Erythroblast (primary cell): ENCODE data around the gene GMIP.
A peak's percentile ranks its signal among the peaks of the same experiment; 100 is the strongest.

Experiments used
- DNase-seq, 2 experiments: peaks; one replicate each; lab custom pipeline; 2025; lab: John Stamatoyannopoulos, UW
- GATA1 ChIP-seq: IDR thresholded peaks from 2 replicates; pipeline ENCODE4 v1.6.1; 2011; ENCODE audit warnings: low read depth, mild to moderate bottlenecking, control low read depth, low read length, moderate library complexity
- POLR2A ChIP-seq: IDR thresholded peaks from 2 replicates; pipeline ENCODE4 v1.6.1; 2011; ENCODE audit warnings: mild to moderate bottlenecking, low read length

The GMIP gene

DNA sequence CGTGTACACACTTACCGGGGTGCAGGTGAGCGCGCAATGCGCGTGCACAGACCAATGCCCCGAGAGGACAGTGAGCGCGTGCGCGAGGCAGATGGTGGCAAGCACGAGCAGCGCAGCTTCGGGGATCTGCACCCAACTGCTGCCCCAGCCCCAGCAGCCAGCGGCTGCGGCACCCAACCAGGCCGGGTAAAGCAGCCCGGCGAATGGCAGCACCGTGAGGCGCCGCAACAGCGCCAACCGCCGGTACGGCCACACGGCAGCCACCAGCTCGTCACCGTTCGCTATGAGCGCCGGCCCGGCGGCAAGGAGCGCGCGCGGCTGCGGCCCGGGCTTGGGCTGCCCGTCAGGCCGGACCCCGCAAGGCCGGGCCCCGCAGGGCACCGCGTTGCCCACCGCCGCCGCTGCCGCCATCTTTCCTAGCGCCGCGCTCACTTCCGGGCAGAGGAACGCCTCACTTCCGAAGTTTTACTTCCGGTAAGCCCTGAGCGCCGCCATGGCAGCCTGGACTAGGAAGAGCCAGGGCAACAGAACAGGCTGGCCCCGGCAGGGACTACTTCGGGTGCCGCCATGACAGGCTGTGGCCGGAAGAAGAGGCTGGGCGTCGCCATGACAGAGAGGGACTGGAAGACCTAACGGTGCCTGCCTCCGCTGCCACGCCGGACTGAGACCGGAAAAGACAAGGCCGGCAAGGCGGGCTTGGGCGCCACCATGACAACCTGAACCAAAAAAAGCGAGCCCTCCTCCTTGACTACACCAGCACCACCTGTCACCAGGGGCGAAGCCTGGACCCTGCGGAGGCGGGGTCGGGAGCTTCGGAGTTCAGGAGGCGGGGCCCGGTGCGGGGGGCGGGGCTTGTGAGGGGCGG, 20.0 kb upstream of the GMIP start, which contains the start of gene ATP13A1:
Gene ATP13A1 (minus strand): TSS at position 421 of the 865 bp plus-strand sequence. CDS start 10 bp downstream, at position 411.
- no peak for TF ChIP-seq GATA1
- peak; percentile 85 for TF ChIP-seq POLR2A
- DNase-seq, result peak; percentile 97 to 98

GRCh38 chr19:19662871-19663255, 19.4 kb upstream of the GMIP start:
- no peak for DNase-seq
- TF ChIP-seq GATA1, result no peak

- DNase-seq, result no peak
These were observed 18.9 kb upstream of the GMIP start for GRCh38 chr19:19662344-19662743.

DNA sequence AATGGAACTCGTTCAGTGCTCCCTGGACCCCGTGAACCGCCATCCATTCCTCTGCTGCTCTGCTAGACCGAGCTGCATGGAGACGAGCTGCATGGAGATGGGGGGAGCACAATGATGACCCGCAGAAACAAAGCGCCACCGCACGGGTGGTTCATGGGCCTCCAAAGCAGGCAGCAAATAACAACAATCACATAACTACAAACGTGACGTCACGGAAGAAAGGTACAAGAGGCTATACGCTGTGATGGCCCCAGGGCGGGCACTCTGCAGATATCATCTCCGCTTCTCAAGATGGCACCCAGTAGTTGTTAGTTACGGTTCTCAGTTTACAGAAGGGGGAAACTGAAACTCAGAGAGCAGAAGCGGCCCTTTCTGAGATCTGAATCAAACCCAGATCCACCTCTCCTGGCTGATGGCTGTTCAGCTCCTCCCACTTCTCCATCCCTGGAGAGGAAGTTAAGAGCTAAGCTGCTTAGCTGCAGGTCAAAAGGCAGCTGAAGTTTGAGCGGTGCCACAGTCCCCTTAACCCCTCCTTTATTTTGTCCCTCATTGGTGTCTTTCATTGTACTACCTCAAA, 18.3 kb upstream of the GMIP start:
- no peak for TF ChIP-seq GATA1
- no peak for TF ChIP-seq POLR2A
- peak; percentile 29 to 44 for DNase-seq

More at GRCh38 chr19:19662344-19662743, 18.9 kb upstream of the GMIP start:
- TF ChIP-seq GATA1, result no peak
- no peak for TF ChIP-seq POLR2A

DNA sequence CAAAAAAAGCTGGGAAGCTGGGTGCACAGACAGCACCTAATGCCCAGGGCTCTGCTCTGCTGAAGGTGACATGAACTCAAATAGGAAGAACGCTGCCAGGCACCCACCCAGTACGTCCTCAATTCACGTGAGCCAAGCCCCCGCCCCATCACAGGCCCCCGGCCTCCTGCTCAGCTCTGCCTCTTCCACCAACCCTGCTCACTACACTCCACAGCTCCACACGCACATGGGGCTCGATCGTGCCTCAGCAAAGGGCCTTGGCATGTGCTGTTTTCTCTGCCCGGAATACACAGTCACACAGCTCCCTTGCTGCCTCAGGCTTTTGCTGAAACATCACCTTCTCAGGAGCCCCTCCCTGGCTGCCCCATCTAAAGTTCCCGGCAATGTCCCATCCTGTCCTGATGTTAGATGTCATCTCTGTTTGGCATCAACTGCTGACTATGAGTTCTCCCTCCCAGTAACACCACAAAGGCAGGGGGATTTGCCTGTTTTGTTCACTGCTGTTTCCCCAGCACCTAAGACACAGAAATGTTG, 17.8 kb upstream of the GMIP start:
- DNase-seq, result no peak
- TF ChIP-seq POLR2A (no peak), GATA1 (no peak)

DNA sequence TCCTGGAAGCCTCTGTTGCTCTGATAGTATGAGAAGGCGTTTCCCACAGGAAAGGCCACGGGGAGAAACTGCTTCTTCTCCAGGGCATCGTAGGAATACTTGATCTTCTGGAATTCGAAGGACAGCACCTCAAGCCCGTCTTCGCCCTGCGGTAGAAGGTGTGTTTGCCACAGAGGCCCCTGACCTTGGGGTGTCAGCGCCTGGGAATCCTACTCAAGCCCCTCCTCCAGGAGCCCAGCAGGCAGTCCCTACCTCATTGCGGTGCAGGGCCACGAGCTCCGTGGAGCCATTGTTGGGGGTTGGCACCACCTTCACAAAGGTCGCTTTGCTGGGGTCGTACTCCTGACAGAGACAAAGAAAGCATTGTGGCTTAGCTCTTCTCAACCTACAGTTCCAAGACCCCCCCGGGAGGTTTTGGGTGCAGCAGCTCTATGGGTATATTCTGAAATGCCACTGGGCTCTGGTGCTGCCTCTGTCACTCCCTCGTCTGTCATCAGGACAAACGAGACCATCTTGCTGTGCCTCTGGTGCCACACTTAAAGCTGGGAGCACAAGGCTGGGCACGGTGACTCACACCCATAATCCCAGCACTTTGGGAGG, 16.3 kb upstream of the GMIP start:
- no peak for DNase-seq
- TF ChIP-seq GATA1, result no peak
- TF ChIP-seq POLR2A, result no peak

GRCh38 chr19:19657397-19657783, 13.9 kb upstream of the GMIP start:
- TF ChIP-seq POLR2A, result no peak
- no peak for DNase-seq

DNA sequence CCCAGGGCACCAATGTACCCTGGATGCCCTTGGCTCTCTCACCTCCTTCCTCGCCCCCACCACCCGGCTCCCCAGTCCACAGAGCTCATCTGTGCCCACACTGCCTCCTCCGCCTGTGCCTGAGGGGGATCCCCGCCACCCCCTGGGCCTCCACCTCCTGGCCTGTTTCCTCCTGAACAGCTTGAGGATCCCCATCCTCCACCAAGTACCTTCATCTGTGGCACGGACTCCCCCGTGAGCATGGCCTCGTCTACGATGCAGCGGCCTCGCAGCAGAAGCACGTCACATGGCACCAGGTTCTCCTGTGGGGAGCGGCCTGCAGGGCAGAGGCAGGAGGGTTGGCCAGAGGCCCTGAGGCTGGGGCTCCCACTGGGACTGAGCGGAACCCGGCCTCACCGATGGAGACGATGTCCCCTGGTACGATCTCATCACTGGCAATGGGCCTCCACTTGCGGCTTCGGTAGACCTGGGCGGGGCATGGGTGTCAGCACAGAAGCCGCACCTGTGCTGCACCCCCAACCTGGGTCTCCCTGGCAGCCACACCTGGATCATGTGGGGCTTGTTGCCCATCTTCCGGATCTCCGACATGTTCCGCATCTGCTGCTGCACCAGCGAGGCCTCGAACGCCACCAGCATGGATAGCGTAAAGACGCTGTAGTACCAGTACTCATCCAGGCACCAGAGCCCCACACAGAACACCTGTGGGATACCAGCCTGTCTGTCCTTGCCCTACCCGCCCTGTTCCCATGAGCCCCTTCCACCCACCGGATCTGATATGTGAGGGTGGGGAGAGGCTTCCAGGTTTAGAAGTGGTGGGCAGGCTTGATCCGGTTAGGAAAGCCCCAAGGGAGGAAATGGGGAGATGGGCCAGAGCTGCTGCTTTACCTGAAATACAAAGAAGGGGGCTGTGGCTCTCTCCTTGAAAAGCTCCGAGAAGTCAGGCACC, 13.3 kb upstream of the GMIP start:
- TF ChIP-seq GATA1 (no peak), POLR2A (no peak)
- DNase-seq, result no peak

DNA sequence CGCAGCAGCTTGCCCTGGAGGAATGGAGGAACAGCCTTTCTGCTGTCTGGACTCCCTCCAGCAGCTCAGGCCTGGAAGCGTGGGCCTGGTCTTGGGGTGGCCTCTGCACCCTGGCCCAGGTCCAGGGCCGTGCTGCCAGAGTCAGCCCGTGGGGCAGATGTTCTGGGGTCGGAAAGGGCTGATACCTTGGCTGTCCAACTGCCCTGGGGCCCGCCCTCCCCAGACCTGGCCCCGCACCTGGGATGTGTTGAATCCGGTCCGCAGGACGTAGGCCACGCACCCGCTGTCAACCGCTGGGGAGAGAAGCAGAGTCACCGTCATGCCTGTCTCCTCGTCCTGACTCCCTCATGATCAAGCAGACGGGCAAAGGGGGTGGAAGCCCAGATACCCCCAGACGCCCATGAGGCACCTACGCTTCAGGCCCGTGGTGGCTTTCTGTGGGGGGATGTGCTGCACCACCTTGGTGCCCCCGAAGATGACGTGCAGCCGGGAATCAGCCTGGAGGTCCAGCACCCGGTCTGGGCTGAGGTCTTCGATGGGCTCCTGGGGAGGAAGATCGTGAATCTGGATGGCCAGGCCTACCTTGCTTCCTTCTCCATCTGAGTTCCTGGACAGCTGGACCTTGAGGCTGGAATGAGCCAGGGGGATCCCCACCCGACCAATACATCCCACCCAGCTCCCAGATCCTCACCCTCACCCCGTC, 12.3 kb upstream of the GMIP start:
- no peak for DNase-seq
- TF ChIP-seq POLR2A (no peak), GATA1 (no peak)

GRCh38 chr19:19655051-19655594, 11.7 kb upstream of the GMIP start:
- no peak for DNase-seq
- TF ChIP-seq GATA1, result no peak
- no peak for TF ChIP-seq POLR2A

GRCh38 chr19:19654441-19654840, 11.0 kb upstream of the GMIP start:
- no peak for TF ChIP-seq GATA1
- no peak for TF ChIP-seq POLR2A

DNA sequence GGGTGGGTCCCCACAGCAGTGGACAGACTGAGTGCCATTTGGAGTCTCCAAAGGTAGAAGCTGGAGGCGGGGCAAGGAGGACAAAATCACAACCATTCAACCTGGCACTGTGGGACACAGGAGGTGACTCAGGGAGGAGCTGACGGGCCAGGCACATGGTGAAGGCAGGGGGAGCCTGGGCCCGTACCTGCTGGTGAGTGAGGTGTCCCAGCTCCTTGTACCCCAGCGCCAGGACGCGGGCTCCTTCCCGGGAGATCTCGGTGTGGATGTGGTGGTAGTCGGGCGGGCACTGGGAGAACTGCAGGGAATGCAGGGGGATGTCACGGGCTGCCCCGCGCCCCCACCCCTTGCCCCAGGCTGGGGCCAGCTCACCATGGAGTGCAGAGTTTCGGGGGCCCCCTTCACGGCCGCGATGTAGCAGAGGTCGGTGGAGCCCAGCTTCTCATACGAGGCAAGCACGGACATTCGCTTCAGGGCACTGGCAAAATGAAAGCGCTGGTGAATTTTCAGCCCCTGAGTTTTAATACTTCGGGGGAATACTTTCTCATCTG, 10.2 kb upstream of the GMIP start:
- no peak for DNase-seq

More at GRCh38 chr19:19654441-19654840, 11.0 kb upstream of the GMIP start:
- no peak for DNase-seq

More for the DNA sequence above, 10.2 kb upstream of the GMIP start:
- TF ChIP-seq POLR2A (no peak), GATA1 (no peak)
